ENCODE results near the gene CALCOCO1.

CALCOCO1 gene

GRCh38 chr12:53714004-53714403 lies 13.2 kb downstream of the CALCOCO1 start:
- Histone ChIP-seq H4K20me1 (ENCODE audit: insufficient read depth) (no peaks in the 10 kb centered on the region), H3K4me3 (IDR thresholded peaks at IDR 0.05; ENCODE audit: insufficient read depth, low read depth, low read length) (no peak overlapping the region), H3K9ac (no peak overlapping the region), H2AFZ (ENCODE audit: low read depth) (no peak overlapping the region), H3K36me3 (ENCODE audit: insufficient read depth) (no peaks in the 10 kb centered on the region), H3K27ac (no peak overlapping the region), H3K4me1 (ENCODE audit: low read depth, poor library complexity, severe bottlenecking) (no peaks in the 10 kb centered on the region), H3K4me2 (no peak overlapping the region), H3K27me3 (ENCODE audit: insufficient read depth, low read depth) (no peaks in the 10 kb centered on the region; the same call in 1 of the 2 replicates), H3K79me2 (ENCODE audit: insufficient read depth, low read depth) (no peaks in the 10 kb centered on the region)
- TF ChIP-seq CTCF (conservative IDR thresholded peaks at IDR 0.05; ENCODE audit: low read depth, low read length), result no peak

- Histone ChIP-seq H3K27ac (no peak overlapping the region), H3K36me3 (ENCODE audit: insufficient read depth) (no peaks in the 10 kb centered on the region), H3K4me1 (ENCODE audit: low read depth, poor library complexity, severe bottlenecking) (no peaks in the 10 kb centered on the region), H3K27me3 (ENCODE audit: insufficient read depth, low read depth) (no peaks in the 10 kb centered on the region; the same call in 1 of the 2 replicates), H3K4me2 (no peak overlapping the region), H3K9ac (no peak overlapping the region), H4K20me1 (ENCODE audit: insufficient read depth) (no peaks in the 10 kb centered on the region), H3K4me3 (IDR thresholded peaks at IDR 0.05; ENCODE audit: insufficient read depth, low read depth, low read length) (no peak overlapping the region), H3K79me2 (ENCODE audit: insufficient read depth, low read depth) (no peaks in the 10 kb centered on the region), H2AFZ (ENCODE audit: low read depth) (no peak overlapping the region)
- TF ChIP-seq CTCF (conservative IDR thresholded peaks at IDR 0.05; ENCODE audit: low read depth, low read length), result no peak
These were observed 13.7 kb downstream of the CALCOCO1 start for GRCh38 chr12:53713516-53713915.

GRCh38 chr12:53712059-53712643 lies 15.1 kb downstream of the CALCOCO1 start:
- Histone ChIP-seq H3K36me3 (ENCODE audit: insufficient read depth) (no peaks in the 10 kb centered on the region), H3K79me2 (ENCODE audit: insufficient read depth, low read depth) (no peaks in the 10 kb centered on the region), H3K27ac (no peak overlapping the region), H3K9ac (no peak overlapping the region), H3K27me3 (ENCODE audit: insufficient read depth, low read depth) (no peaks in the 10 kb centered on the region; the same call in 1 of the 2 replicates), H3K4me2 (no peak overlapping the region), H4K20me1 (ENCODE audit: insufficient read depth) (no peaks in the 10 kb centered on the region), H2AFZ (ENCODE audit: low read depth) (no peak overlapping the region), H3K4me1 (ENCODE audit: low read depth, poor library complexity, severe bottlenecking) (no peaks in the 10 kb centered on the region), H3K4me3 (IDR thresholded peaks at IDR 0.05; ENCODE audit: insufficient read depth, low read depth, low read length) (no peak overlapping the region)
- no peak for TF ChIP-seq CTCF (conservative IDR thresholded peaks at IDR 0.05; ENCODE audit: low read depth, low read length)

- Histone ChIP-seq H3K4me1 (ENCODE audit: low read depth, poor library complexity, severe bottlenecking) (no peaks in the 10 kb centered on the region), H3K9ac (no peak overlapping the region), H2AFZ (ENCODE audit: low read depth) (no peak overlapping the region), H3K4me3 (IDR thresholded peaks at IDR 0.05; ENCODE audit: insufficient read depth, low read depth, low read length) (no peak overlapping the region), H3K27ac (no peak overlapping the region), H4K20me1 (ENCODE audit: insufficient read depth) (no peaks in the 10 kb centered on the region), H3K4me2 (no peak overlapping the region), H3K36me3 (ENCODE audit: insufficient read depth) (no peaks in the 10 kb centered on the region), H3K79me2 (ENCODE audit: insufficient read depth, low read depth) (no peaks in the 10 kb centered on the region), H3K27me3 (ENCODE audit: insufficient read depth, low read depth) (no peaks in the 10 kb centered on the region; the same call in 1 of the 2 replicates)
- TF ChIP-seq CTCF (conservative IDR thresholded peaks at IDR 0.05; ENCODE audit: low read depth, low read length), result no peak
These were observed 17.2 kb downstream of the CALCOCO1 start for GRCh38 chr12:53710091-53710490.

All from KMS-11 (cell line).